OCI-LY7 (cell line): ENCODE measurements around the gene WASF3. TPM values are rescaled to one million over a fixed set of nuclear protein-coding genes. Genes with fewer than 3 reads are reported as not detected.

ENCODE experiments used
- BruUV-seq: library from RNA; stranded (reverse); fragments of 400-500 nt; replicated peaks from 2 replicates; lab custom pipeline; 2021; lab: Mats Ljungman, UMichigan
- CTCF ChIA-PET: fragments of 300-600 bp; sonication (Branson Sonifier 250); formaldehyde crosslinking; loops from one replicate; lab custom pipeline; 2022; ENCODE audit warnings: antibody characterized with exemption; ENCODE audit not compliant: unreplicated experiment; lab: Charles Lee
- POLR2A ChIA-PET: fragments of 300-600 bp; sonication (Branson Sonifier 250); formaldehyde crosslinking; loops from one replicate; lab custom pipeline; 2022; ENCODE audit warnings: antibody characterized with exemption; lab: Charles Lee
- DNase-seq: peaks from one replicate; pipeline ENCODE4 v3.0.0-alpha.2; 2015; ENCODE audit warnings: low spot score
- H2AFZ ChIP-seq: fragments of 200-600 bp; sonication (generic), shearing (Covaris generic); 2 replicates; pipeline ENCODE4 v1.6.1; 2014; ENCODE audit warnings: mild to moderate bottlenecking, antibody characterized with exemption, low read length, moderate library complexity
- H3K27ac ChIP-seq: fragments of 200-600 bp; sonication (generic); 2 replicates; pipeline ENCODE4 v1.5.1; 2014; ENCODE audit warnings: mixed run types, low read depth, mild to moderate bottlenecking, moderate library complexity, low read length, inconsistent platforms; ENCODE audit not compliant: poor library complexity, severe bottlenecking
- H3K36me3 ChIP-seq: fragments of 200-600 bp; sonication (generic); 2 replicates; pipeline ENCODE4 v1.6.1; 2014; ENCODE audit warnings: mild to moderate bottlenecking, antibody characterized with exemption, low read length, moderate library complexity, mixed read lengths; ENCODE audit not compliant: insufficient read depth
- H3K4me1 ChIP-seq: fragments of 200-600 bp; sonication (generic); 2 replicates; pipeline ENCODE4 v1.5.1; 2014; ENCODE audit warnings: mild to moderate bottlenecking, low read length; ENCODE audit not compliant: insufficient read depth, poor library complexity, severe bottlenecking
- H3K4me2 ChIP-seq: fragments of 200-600 bp; sonication (generic); 2 replicates; pipeline ENCODE4 v1.6.1; 2014; ENCODE audit warnings: mild to moderate bottlenecking, low read length
- H3K4me3 ChIP-seq: fragments of 200-600 bp; sonication (generic); 2 replicates; pipeline ENCODE4 v1.5.1; 2014; ENCODE audit warnings: mild to moderate bottlenecking, low read depth, low read length; ENCODE audit not compliant: poor library complexity, severe bottlenecking
- H3K79me2 ChIP-seq: fragments of 200-600 bp; sonication (generic); 2 replicates; pipeline ENCODE4 v1.6.1; 2016; ENCODE audit warnings: low read depth, mild to moderate bottlenecking, low read length, moderate library complexity, mixed read lengths; ENCODE audit not compliant: insufficient read depth
- H3K9me2 ChIP-seq: fragments of 200-600 bp; sonication (generic); 2 replicates; pipeline ENCODE4 v1.6.1; 2016; ENCODE audit warnings: mild to moderate bottlenecking, low read length, mixed read lengths; ENCODE audit not compliant: insufficient read depth
- H3K9me3 ChIP-seq: fragments of 200-600 bp; sonication (generic); 2 replicates; pipeline ENCODE4 v1.6.1; 2014; ENCODE audit warnings: mild to moderate bottlenecking, mixed run types, low read length, mixed read lengths
- H4K20me1 ChIP-seq: fragments of 200-600 bp; sonication (generic); 2 replicates; pipeline ENCODE4 v1.6.1; 2014; ENCODE audit warnings: mild to moderate bottlenecking, antibody characterized with exemption, low read length, moderate library complexity, mixed read lengths; ENCODE audit not compliant: insufficient read depth
- CTCF ChIP-seq: fragments of 200-600 bp; sonication (generic); conservative IDR thresholded peaks from 2 replicates; pipeline ENCODE4 v1.5.1; 2014; ENCODE audit warnings: mild to moderate bottlenecking, antibody characterized with exemption, low read length, moderate library complexity, mixed read lengths
- EZH2phosphoT487 ChIP-seq: fragments of 200-600 bp; sonication (generic); IDR thresholded peaks from 2 replicates; pipeline ENCODE4 v1.6.1; 2018; ENCODE audit warnings: low read depth, borderline replicate concordance, mild to moderate bottlenecking, mixed run types, antibody characterized with exemption, low read length, moderate library complexity, mixed read lengths
- intact Hi-C: fragments of 100-400 bp; cut with micrococcal nuclease; formaldehyde crosslinking; loops from one replicate; pipeline ENCODE4 v1.10.0; 2022; ENCODE audit not compliant: unreplicated experiment
- total RNA-seq, 2 experiments: library from RNA; depleted of rRNA in 1 of 2; stranded (reverse); fragments of >200 nt in 1 of 2; shearing (Covaris generic) in 1 of 2; gene quantifications; 2 replicates each; pipeline ENCODE4 v1.2.3, GENCODE V29; 2014 to 2022

Gene WASF3
- total RNA-seq, 2 experiments from 2014 or later: 0.17 to 0.19 TPM

- H3K27ac ChIP-seq: peak overlapping the region; percentile 29
- peak overlapping the region; percentile 58 for H3K4me3 ChIP-seq
- POLR2A ChIA-PET: no interaction called here
- H3K9me2 ChIP-seq: no peaks in the 10 kb centered on the region
- peak overlapping the region; percentile 55 for H3K4me2 ChIP-seq
- CTCF ChIA-PET: no interaction called here
- peaks cover 56% of the 10 kb centered on the region for H3K4me1 ChIP-seq
- no peaks in the 10 kb centered on the region for H3K36me3 ChIP-seq
- peak overlapping the region; percentile 56 for H2AFZ ChIP-seq
- peak; percentile 12 for DNase-seq
- intact Hi-C loops: no loop called here
- TF ChIP-seq CTCF (no peak), EZH2phosphoT487 (no peak)
- H3K79me2 ChIP-seq: no peaks in the 10 kb centered on the region
- no peaks in the 10 kb centered on the region for H4K20me1 ChIP-seq
- no TSS peak for BruUV-seq
- no peaks in the 10 kb centered on the region for H3K9me3 ChIP-seq
Observed at GRCh38 chr13:26664876-26665275, 107.4 kb downstream of the WASF3 start.

- Histone ChIP-seq H3K27ac (no peak overlapping the region), H3K4me2 (no peak overlapping the region), H3K36me3 (no peaks in the 10 kb centered on the region), H3K4me1 (peaks cover 21% of the 10 kb centered on the region), H4K20me1 (no peaks in the 10 kb centered on the region), H3K4me3 (no peak overlapping the region), H3K79me2 (no peaks in the 10 kb centered on the region), H2AFZ (no peak overlapping the region), H3K9me2 (no peaks in the 10 kb centered on the region), H3K9me3 (no peaks in the 10 kb centered on the region)
- ChIA-PET CTCF (no interaction called here), POLR2A (no interaction called here)
- no peak for TF ChIP-seq CTCF
- TF ChIP-seq EZH2phosphoT487: no peak
- intact Hi-C loops: no loop called here
- no peak for DNase-seq
- no TSS peak for BruUV-seq
Observed at GRCh38 chr13:26668357-26669146, 111.1 kb downstream of the WASF3 start.

GRCh38 chr13:26673890-26674289 is 116.4 kb downstream of the WASF3 start:
- intact Hi-C loops: no loop called here
- no peak overlapping the region for H2AFZ ChIP-seq
- CTCF ChIA-PET: no interaction called here
- H3K4me1 ChIP-seq: no peaks in the 10 kb centered on the region
- H3K4me2 ChIP-seq: no peak overlapping the region
- H4K20me1 ChIP-seq: no peaks in the 10 kb centered on the region
- H3K27ac ChIP-seq: no peak overlapping the region
- H3K9me3 ChIP-seq: no peaks in the 10 kb centered on the region
- no TSS peak for BruUV-seq
- H3K36me3 ChIP-seq: no peaks in the 10 kb centered on the region
- POLR2A ChIA-PET: no interaction called here
- H3K9me2 ChIP-seq: no peaks in the 10 kb centered on the region
- DNase-seq: no peak
- H3K4me3 ChIP-seq: no peak overlapping the region
- no peak for TF ChIP-seq EZH2phosphoT487
- no peak for TF ChIP-seq CTCF
- no peaks in the 10 kb centered on the region for H3K79me2 ChIP-seq
